Measurements from ENCODE around the gene FCN3.
"Not testable (repeated sequence)": the region's sequence is repeated elsewhere in the genome, so short reads cannot be mapped to it uniquely, and the experiment has no call there.

The FCN3 gene

DNA sequence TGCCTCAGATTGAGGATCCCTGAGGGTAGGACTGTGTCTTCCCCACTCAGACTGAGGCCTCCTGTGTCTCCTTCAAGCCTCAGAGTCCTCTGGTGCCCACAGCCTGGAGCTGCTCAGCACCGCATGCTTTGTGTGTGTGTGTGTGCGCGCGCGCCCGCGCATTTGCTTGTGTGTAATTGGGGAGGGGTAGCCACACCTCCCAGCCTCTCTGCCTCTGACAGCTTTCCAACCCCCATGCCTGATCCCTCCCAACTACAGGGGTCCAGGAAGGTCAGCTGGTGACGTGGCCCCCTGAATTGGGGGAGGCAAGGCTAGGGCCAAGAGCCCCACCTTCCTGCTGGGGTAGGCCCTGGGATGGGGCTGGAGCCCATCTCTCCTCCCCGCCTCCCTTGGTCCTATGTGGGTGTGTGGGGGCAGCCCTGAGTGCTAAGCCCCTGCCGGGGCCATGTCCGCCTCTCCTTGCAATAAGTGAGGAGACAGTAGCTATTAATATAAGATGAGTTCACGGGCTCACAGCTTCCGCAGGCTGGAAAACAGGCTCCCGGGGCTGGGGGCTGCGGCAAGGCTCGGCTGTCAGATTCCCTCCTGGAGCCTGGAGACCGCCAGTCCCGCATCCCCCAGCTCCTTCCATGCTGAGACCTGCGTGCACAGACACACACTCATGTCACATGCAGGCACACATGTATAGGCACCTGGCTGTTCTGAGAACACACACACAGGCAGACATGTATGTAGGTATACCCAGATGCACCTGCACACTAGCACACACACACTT, 24.8 kb upstream of the FCN3 start:
- no peak for DNase-seq (ENCODE audit: low spot score)

- no peak for DNase-seq (ENCODE audit: low spot score)
These were observed 24.0 kb upstream of the FCN3 start for GRCh38 chr1:27398405-27399149.

- no peak for DNase-seq (ENCODE audit: low spot score)
These were observed 23.1 kb upstream of the FCN3 start for GRCh38 chr1:27397749-27398148.

- DNase-seq (ENCODE audit: low spot score) = no peak
These were observed 22.5 kb upstream of the FCN3 start for GRCh38 chr1:27397110-27397509.

DNA sequence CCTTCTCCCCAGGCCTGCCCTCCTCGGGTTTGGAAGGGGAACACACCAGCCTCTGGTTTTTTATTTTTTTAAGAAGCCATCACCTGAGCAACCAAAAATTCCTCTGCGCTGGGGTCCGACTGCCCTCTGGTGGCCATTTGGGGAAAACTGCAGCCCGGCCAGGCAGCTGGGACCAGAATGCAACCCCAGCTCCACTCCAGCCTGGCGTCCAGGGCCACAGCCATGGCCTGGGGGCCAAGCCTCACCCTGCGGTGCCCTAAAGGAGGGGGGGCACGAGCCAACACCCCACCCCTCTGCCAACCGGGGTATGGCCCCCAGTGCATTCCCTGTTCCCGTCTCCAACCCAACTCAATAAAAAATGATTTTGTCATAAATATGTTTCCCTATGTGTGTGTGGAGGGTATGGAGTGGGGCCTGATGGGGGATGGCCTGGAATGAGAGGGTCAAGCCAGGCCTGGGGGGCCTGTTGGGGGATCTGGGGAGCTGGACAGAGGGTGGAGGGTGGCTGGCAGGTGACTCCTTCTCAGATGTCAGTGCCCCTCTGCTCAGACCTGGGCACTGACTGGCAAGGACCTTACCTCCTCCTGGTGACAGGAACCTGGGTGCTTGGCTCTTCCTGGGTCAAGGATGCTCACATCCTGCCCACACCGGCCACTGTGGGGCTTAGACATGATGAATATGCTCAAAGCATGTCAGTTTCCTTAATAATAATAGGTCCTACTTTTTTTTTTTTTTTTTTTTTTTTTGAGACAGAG, 21.0 kb upstream of the FCN3 start:
- peak; percentile 48 for DNase-seq (ENCODE audit: low spot score)

DNA sequence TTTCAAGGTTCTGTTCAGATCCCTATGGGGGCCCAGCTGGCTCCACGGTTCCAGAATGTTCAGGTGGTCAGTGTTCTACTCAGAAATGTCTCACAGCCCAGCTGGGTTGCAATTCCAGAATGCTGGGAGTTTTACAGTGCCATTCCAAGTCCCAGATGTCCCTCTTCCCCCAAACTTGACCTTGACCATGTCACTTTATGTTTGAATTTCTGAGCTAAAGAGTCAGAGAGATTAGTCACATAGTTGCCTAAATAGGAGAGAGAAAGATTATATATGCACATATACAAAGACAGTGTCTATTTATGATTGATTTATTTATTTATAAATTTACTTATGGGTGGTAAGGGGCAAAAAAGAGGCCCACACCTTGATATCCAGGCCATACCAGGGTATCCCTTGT, 20.3 kb upstream of the FCN3 start:
- no peak for DNase-seq (ENCODE audit: low spot score)

GRCh38 chr1:27394282-27394658, 19.6 kb upstream of the FCN3 start:
- no peak for DNase-seq (ENCODE audit: low spot score)

GRCh38 chr1:27393641-27394281, 19.1 kb upstream of the FCN3 start:
- DNase-seq (ENCODE audit: low spot score) = no peak

DNA sequence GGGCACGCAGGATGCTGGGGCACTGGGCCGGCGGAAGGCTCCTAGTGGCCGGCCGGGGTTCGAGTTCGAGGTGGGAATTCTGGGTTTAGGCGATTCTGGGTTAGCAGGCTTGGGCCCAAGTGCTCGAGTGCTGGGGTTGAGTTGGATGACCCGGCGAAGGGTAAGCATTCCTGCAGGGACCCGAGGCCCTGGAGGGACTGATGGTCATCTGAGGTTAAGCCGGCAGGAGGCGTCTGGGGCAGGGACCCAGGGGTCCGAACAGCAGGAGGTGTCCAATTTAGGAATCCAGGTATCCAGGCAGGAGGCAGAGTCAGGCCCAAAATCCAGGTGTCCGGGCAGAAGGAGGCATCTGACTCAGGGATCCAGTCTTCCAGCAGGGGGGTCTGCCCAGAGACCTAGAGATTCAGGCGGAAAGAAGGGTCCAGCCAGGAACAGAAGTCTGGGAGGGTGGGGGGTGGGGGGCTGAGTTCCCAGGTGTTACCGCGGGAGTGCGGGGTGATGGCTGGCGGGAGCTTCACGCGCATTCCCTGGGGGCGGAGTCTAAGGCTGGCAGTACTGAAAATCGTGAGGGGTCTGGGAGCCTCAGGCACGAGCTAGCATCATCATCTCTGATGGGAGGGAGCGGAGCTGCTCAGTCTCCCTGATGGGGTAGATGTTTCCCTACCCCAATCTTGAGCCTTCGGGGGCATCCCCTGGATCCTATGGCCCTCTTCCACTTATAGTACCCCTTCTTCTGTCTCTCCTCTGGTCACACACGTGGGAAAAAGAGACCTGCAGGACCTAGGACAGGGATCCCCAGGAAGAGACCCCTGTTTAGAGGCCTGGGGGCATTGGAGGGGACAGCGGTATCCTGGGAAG, 18.4 kb upstream of the FCN3 start:
- DNase-seq (ENCODE audit: low spot score) = no peak

GRCh38 chr1:27392096-27392777, 17.6 kb upstream of the FCN3 start, which contains the start of gene GPR3:
TSS of gene GPR3 (plus strand) at chr1:27392622. CDS start at chr1:27393799, 1,177 bp downstream.
- peak; percentile 65 for DNase-seq (ENCODE audit: low spot score)

GRCh38 chr1:27391511-27392095, 17.0 kb upstream of the FCN3 start:
- no peak for DNase-seq (ENCODE audit: low spot score)

- DNase-seq (ENCODE audit: low spot score) = no peak
These were observed 13.8 kb upstream of the FCN3 start for GRCh38 chr1:27388337-27389005.

GRCh38 chr1:27384797-27385196, 10.2 kb upstream of the FCN3 start:
- not testable (repeated sequence) for DNase-seq (ENCODE audit: low spot score)

- DNase-seq (ENCODE audit: low spot score) = no peak
These were observed 9.0 kb upstream of the FCN3 start for GRCh38 chr1:27383661-27384060.

- no peak for DNase-seq (ENCODE audit: low spot score)
These were observed 8.5 kb upstream of the FCN3 start, which contains the start of gene CD164L2 for GRCh38 chr1:27383039-27383605. TSS of gene CD164L2 (minus strand) at chr1:27383333. CDS start at chr1:27383239, 94 bp downstream.

DNA sequence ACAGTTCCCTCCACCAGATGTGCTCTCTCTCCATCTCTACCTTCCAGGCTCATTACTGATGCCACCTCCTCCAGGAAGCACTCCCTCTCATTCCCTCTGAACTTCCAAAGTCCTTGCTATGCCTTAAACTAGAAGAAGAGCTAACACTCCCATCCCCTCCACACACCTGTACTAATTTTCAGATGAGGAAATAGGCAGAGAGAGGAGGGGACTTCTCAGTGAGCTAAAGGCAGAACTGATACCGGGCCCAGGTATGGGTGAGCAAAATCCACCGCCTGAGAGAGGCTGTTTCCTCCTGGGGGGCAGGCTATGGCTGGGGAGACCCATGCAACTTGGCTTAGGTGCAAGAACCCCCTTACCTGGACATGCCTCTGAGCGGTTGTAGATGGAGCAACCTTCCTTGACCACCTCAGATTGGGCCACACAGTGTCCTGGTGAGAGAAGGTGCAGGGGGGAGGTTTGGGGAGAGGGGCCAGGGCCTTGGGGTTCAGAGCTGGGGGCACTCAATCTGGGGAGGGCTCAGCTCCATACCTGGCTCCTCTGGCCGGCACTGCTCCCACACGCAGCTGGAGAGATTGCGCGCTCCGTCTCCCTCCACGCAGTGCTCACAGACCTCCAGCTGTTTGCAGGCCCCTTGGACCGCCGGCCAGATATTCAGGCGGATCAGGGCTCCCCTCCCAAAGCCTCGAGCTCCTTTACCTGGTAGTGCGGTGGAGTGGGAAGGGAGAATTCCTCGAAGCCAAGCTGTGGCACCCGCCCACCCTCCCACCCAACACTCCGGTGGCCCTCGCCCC, 7.5 kb upstream of the FCN3 start:
- no peak for DNase-seq (ENCODE audit: low spot score)

DNA sequence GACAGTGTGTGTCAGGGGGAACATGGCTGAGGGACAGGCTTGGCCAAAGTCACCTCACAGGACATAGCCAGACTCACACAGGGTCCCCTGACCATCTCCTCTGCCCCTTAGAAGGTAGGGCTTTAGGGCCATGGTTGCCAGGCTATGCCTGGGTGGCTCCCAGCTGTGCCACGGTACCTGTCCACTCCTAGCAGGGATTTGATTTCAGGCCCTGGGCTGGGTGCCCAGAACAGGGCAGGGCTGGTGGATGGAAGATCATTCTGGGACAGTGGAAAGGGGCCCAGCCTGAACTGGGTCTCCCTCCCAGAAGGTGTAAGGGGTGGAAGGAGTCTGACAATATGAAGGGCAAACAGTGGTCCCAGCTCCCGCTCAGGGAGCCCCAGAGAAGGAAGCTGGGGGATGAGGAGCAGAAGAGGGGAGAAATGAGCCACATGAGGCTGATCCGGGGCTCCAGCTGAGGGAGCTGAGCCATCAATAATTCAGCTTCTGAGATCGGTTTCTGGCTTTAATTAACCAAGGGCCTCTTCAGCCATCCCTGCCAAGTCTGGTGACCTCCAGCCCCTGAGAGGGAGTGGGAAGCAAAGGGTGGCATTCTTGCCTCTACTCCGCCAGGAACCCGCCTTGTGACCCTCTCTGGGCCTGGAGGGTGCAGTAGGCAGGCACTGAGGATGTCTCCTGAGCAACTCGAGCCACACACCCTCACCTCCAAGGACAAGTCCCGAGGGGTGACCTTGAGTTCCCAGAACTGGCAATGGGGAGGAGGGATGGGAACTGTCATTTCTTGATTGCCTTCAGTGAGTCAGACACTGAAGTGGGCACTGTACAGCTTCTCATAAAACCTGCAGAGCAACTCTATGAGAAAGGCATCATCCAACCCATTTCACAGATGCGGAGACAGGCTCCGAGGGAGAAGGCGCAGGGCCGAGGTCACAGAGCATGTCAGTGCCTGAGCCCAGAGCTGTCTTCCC, 6.4 kb upstream of the FCN3 start:
- DNase-seq (ENCODE audit: low spot score) = no peak

Data from pons (tissue), 1 donor.